Thyroid gland (tissue), 4 donors: Measurements from ENCODE around the gene PDE6C.

Source experiments
- POLR2A ChIP-seq, 2 donors: fragments of 450-650 bp; IDR thresholded peaks; one replicate each; pipeline ENCODE4 v1.6.1; 2017; ENCODE audit warnings: antibody characterized with exemption in 2 of 2, mild to moderate bottlenecking in 2 of 2, moderate library complexity in 1 of 2
- TF ChIP-seq, protein P1 (sequence below), 6 experiments: fragments of 200-600 bp in 3 of 6; fragments of 450-650 bp in 3 of 6; sonication (generic) in 3 of 6; IDR thresholded peaks; one replicate each; pipeline ENCODE4 v1.5.1; 2016 to 2019; ENCODE audit warnings: antibody characterized with exemption in 6 of 6, mild to moderate bottlenecking in 2 of 6, inconsistent platforms in 1 of 6, moderate library complexity in 1 of 6

DNA sequence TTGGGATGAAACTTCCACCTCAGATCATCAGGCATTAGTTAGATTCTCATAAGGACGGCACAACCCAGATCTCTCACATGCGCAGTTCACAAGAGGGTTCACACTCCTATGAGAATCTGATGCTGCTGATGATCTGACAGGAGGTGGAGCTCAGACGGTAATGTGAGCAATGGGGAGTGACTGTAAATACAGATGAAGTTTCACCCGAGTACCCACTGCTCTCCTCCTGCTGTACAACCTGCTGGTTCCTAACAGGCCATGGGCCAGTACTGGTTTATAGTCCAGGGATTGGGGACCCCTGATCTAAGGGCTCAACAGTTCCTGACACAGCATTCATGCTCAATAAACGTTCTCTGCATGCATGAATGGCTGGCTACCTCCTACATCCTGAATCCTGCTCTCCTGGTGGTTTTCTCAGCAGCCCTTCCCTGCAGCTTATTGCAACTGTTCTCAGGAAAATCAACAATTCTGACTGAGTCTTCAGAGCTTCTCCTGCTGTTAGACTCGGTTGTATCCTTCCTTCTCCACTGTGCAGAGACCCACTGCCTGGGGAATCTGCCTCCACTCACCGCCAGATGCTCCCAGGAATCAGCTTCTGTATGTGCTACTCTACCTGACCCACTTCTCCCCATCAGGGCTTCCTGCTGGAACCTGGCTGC, 17.4 kb downstream of the PDE6C start:
- TF ChIP-seq, protein P1, sequence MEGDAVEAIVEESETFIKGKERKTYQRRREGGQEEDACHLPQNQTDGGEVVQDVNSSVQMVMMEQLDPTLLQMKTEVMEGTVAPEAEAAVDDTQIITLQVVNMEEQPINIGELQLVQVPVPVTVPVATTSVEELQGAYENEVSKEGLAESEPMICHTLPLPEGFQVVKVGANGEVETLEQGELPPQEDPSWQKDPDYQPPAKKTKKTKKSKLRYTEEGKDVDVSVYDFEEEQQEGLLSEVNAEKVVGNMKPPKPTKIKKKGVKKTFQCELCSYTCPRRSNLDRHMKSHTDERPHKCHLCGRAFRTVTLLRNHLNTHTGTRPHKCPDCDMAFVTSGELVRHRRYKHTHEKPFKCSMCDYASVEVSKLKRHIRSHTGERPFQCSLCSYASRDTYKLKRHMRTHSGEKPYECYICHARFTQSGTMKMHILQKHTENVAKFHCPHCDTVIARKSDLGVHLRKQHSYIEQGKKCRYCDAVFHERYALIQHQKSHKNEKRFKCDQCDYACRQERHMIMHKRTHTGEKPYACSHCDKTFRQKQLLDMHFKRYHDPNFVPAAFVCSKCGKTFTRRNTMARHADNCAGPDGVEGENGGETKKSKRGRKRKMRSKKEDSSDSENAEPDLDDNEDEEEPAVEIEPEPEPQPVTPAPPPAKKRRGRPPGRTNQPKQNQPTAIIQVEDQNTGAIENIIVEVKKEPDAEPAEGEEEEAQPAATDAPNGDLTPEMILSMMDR (IDR thresholded peaks at IDR 0.05): no peak
- no peak for TF ChIP-seq POLR2A (IDR thresholded peaks at IDR 0.05)
